Smooth muscle cell of trachea (primary cell): ENCODE measurements around the gene MACO1. TPM values are rescaled to one million over a fixed set of nuclear protein-coding genes. Genes with fewer than 3 reads are reported as not detected.

Experiments
- total RNA-seq: library from RNA; depleted of rRNA; stranded (reverse); fragments of >200 nt; gene quantifications from 2 replicates; pipeline ENCODE4 v1.2.1, GENCODE V29; 2014

Gene MACO1, protein sequence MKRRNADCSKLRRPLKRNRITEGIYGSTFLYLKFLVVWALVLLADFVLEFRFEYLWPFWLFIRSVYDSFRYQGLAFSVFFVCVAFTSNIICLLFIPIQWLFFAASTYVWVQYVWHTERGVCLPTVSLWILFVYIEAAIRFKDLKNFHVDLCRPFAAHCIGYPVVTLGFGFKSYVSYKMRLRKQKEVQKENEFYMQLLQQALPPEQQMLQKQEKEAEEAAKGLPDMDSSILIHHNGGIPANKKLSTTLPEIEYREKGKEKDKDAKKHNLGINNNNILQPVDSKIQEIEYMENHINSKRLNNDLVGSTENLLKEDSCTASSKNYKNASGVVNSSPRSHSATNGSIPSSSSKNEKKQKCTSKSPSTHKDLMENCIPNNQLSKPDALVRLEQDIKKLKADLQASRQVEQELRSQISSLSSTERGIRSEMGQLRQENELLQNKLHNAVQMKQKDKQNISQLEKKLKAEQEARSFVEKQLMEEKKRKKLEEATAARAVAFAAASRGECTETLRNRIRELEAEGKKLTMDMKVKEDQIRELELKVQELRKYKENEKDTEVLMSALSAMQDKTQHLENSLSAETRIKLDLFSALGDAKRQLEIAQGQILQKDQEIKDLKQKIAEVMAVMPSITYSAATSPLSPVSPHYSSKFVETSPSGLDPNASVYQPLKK
- total RNA-seq = 14.0 and 14.4 TPM in 2 replicates

DNA sequence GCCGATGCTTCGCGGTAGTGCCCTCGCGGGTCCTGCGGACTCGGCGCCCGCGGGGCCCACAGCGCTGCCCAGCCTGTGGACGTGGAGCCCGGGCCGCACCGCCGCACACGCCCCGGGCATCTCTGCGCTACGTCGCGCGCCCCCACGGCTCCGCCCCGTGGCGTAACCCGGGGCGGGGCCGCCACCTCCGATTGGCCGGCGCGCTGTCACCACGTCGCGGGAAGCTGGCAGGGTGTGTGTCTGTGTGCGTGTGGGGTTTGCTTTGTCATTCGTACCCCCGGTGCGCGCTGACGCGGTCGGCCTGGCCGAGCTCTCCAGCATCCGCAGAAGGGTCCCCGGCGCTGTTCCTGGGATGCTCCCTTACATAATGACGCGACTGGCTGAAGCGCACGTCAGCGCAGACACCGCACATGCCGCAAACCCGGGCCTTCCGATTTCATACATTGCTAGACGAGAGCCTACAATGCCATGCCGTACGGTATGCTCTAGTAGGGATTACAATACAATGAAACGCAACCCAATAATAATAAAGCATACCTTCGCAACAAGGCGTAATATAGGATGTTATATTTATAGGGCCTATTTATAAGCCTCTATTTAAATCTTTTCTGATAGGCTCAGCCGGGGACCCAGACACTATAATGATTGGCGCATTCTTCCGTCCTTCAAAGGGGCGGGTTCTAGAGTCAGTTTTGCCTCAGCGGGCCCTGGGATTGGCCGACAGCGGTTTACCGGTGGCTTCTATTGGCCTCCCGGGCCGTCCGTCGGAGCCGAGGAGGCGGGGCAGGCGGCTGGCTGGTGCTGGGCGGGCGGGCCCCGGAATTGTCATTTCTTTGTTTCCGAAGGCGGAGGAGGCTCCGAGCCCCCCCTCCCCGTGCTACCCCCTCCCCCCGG lies at the start of gene MACO1:
Gene MACO1, plus strand, starts transcription at position 825 of the 894 bp plus-strand sequence. CDS start 202 bp downstream, outside the sequence.

DNA sequence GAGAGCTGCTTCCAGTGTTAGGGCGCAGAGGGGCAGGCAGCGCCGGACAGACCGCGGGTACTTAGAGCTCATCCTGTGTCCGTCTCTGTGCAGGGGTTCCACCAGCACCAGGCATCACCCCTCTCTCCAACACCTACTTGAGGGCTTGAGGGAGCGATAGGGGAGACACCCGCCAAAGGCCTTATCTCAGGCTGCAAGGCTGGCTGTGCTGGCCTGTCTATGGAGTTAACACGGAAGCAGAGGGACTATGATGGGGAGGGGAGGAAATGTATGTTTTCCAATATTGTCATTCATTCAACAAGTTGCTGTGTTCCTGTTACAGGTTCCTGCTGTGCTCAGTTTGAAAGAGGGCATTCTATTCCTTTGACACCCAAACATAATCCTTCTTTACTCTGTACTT lies 10.0 kb upstream of the MACO1 start, which contains the start of gene RHCE:
Gene RHCE, minus strand, starts transcription at position 111 of the 400 bp plus-strand sequence. Its CDS starts 39 bp downstream, at position 72.

DNA sequence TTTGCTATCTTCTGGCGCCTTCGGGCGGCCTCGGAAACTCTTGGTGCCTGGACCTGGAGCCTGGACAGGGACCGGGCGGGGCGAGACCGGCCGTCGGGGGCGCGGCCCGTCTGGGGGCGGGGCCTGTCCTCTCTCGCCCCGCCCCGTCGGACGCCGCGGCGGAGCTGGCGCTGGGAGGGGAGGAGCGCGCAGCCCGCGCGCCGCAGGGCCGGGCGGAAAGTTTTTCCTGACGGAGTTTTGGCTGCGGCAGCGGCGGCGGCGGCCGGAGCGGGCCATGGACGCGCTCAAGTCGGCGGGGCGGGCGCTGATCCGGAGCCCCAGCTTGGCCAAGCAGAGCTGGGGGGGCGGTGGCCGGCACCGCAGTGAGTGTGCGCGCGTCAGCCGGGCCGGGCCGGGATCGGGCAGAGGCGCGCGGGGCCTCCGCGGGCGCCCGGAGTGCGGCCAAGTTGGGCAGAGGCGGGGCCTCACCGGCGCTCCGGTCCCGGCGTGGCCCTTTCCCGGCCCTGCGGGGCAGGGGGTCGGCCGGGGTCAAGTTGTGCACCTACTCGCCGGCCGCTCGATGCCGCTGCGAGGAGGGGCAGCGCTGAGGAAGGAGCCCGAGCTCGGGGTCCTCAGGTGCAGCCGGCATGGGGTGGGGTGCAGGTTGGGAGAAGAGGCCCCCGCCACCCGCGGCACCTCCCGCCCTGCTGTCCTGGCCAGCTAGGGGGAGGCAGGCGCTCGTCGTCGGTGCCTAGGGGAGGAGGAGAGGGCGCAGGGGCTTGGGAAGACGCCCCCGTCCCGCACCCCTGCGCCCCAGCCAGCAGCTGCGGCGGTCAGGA lies 112.9 kb downstream of the MACO1 start, which contains the start of gene LDLRAP1:
Gene LDLRAP1, plus strand, starts transcription at position 182 of the 818 bp plus-strand sequence. Its CDS starts 93 bp downstream, at position 275.

Other genes with a start within 250 kb of the MACO1 start
- gene SYF2, start 198.4 kb upstream of the MACO1 start, total RNA-seq = 34.9 and 45.2 TPM in 2 replicates
- gene RSRP1, start 183.4 kb upstream of the MACO1 start, total RNA-seq = 125 and 149 TPM in 2 replicates
- not detected in 2 replicates for gene RHD, start 158.4 kb upstream of the MACO1 start, total RNA-seq
- 87.7 and 129 TPM in 2 replicates for gene TMEM50A, start 92.6 kb upstream of the MACO1 start, total RNA-seq
- gene RHCE, start 10.1 kb upstream of the MACO1 start, total RNA-seq = 0.15 and 0.99 TPM in 2 replicates
- gene LDLRAP1, start 112.7 kb downstream of the MACO1 start, total RNA-seq = 5.1 and 12.1 TPM in 2 replicates
- gene MAN1C1, start 185.9 kb downstream of the MACO1 start, total RNA-seq = 4.7 and 12.1 TPM in 2 replicates